NCI-H2171 treated with DMSO at 0.1 percent for 48 hours (cell line): Measurements from ENCODE around the gene USP11.

Experiments
- DNase-seq: peaks from one replicate; lab custom pipeline; 2025; lab: John Stamatoyannopoulos, UW

The USP11 gene

GRCh38 chrX:47224896-47225290 is 7.9 kb upstream of the USP11 start:
- DNase-seq = no peak

GRCh38 chrX:47226071-47226470 is 6.7 kb upstream of the USP11 start:
- DNase-seq = no peak

DNA sequence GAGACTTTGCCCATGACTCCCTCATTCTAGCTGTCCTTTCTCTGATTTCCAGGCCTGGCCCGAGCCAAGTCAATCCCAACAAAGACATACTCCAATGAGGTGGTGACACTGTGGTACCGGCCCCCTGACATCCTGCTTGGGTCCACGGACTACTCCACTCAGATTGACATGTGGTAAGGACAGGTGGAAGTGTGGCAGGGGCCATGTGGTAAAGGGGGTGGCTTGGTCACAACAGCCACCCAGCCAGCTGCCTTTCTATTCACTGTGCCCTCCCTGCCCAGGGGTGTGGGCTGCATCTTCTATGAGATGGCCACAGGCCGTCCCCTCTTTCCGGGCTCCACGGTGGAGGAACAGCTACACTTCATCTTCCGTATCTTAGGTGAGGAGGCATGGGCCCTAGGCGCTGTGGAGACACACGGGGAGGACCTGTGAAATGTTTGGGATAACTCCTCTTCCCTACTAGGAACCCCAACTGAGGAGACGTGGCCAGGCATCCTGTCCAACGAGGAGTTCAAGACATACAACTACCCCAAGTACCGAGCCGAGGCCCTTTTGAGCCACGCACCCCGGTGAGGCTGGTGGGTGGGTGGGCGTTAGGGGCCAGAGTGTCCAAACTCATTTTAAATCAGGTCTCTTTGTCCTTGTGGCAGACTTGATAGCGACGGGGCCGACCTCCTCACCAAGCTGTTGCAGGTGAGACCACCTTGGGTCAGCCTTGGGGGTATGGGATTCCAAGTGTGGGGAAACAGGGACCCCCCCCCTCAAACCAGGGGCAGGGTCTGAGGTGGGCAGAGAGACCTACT is 6.1 kb upstream of the USP11 start:
- no peak for DNase-seq

DNA sequence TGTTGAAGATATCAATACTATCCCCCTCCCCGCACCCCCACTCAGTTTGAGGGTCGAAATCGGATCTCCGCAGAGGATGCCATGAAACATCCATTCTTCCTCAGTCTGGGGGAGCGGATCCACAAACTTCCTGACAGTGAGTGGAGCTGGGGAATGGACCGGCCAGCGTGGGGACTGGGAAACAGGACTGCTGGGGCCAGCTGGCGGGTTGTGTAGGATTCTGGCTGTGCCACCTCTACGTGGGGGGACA is 5.5 kb upstream of the USP11 start:
- DNase-seq = no peak

- DNase-seq = no peak
Observed at GRCh38 chrX:47228550-47229270, 4.1 kb upstream of the USP11 start.

DNA sequence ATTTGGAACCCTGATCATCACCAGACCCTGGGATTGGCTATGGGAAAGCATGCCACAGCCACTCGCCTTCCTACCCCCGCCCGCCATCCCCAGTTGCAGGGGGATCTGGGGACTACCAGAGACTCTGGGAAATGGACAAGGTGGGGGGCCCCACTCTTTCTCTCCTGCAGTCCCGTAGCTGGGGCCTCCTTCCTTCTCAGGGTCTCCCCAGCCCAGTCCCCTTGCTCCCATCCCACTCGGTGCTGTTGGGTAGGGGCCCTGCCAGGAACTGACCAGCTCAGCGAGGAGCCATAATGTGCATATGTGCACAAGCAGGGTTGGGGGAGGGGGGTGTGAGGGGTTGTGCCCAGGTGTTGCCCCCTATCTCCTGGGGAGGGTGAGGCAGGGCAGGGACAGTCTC is 3.4 kb upstream of the USP11 start:
- no peak for DNase-seq

DNA sequence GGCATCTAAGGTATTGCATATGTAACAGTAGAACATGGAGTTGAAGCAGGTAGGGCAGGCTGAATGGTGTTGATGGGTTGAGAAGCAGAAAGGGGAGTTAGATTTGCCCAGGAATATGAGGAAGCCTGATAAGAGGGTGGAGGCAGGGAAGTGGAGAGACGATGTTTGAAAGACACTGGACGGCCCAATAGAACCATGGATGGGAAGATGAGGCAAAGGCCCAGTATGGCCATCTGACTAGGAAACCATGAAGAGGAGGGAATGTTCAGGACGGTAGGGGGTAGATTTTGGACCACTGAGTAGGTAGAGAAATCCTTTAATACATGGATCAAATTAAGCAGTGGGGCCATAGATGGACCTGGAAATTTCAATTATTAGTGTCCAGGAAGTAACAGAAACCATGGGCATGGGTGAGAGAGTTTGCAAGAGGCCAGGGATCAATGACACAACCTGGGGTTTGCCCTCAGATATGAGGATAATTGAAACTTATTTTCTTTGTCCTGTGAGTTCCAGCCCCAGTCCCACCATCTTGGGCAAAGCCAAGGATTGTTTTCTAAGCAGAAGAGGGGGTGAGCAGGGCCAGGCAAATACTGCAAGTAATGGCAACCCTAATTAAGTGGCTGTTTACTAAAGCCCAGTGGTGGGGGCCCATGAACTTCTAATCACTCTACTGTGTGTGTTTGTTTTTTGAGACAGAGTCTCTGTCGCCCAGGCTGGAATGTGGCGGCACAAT is 2.5 kb upstream of the USP11 start:
- no peak for DNase-seq

- DNase-seq = no peak
Observed at GRCh38 chrX:47231167-47231566, 1.6 kb upstream of the USP11 start.

DNA sequence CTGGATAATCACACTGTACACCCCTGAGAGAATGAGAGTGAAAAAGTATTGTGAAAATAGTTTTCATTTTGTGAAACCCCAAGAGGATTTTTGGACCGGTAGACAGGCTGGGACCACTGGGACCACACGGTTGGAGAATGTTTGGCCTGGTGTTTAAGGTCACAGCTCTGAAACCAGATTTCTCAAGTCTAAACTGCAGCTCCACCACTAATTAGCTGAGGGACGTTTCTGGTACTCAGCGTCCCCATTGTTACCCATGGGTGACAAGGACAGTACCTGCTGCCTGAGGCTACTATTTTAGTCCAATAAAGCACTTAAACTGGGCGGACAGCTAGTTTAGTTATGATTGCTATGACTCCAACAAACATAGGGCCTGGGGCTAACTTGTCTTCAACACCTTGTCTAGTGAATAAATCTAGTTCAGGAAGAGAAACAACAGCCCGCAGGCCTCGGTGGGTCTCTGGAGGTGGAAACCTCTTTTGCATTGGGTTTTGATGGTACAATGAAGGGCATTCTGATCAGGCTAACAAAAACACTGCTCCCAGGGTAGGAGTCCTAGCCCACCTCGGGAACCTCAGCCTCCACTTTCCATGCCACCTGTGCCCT is 509 bp upstream of the USP11 start:
- no peak for DNase-seq

DNA sequence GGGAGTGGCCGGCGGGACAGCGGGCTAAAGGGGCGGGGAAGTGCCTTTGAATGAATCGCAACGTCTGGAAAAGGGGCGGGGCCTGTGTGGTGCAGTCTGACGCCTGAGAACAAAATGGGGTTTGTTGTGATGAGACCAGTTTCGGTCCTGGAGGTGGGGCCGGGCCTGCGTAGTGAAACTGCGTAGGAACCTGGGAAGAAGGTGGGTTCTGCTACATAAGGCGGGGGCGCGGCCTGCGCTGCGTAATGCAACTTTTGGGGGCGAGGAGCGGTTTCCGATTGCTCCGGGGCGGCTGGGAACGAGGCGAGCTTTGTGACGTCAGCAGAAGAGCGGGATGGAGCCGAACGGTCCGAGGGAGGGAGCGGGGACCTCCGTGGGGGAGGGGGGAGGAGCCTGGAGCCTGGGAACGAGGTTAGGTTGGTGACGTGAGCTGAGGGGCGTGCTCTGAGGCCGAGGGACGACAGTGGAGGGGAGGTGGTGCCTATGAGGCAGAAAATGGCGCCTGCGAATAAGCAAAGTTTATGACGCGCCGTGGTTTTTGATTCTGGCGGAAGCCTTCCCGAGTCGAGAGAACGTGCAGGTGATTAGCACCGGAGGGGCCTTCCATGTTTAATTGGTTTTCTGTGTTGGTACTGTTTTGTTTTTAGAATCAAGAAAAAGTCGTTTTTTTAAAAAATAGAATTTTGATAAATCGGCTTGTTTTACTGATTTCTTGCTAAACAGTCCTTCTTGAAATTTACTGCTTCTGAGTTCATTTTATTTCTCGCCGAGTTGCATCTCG is 714 bp downstream of the USP11 start:
- peak; percentile 97 for DNase-seq

- no peak for DNase-seq
Observed at GRCh38 chrX:47234583-47234982, 1.8 kb downstream of the USP11 start.

GRCh38 chrX:47235691-47236103 is 2.9 kb downstream of the USP11 start:
- DNase-seq = no peak

DNA sequence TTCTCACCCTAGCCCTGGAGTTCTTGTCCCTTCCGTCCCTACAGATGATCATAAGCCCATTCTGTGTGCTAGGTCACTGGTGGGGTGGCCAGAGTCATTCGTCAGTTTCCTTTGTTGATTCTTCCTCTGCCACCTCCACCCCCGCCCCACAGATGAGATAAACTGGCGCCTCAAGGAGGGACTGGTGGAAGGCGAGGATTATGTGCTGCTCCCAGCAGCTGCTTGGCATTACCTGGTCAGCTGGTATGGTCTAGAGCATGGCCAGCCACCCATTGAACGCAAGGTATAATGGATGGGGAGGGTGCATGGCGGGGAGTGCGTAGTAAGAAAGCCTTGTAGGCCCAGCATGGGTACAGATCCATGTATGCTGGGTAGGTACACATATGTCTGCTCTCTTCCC is 6.4 kb downstream of the USP11 start:
- DNase-seq = no peak

DNA sequence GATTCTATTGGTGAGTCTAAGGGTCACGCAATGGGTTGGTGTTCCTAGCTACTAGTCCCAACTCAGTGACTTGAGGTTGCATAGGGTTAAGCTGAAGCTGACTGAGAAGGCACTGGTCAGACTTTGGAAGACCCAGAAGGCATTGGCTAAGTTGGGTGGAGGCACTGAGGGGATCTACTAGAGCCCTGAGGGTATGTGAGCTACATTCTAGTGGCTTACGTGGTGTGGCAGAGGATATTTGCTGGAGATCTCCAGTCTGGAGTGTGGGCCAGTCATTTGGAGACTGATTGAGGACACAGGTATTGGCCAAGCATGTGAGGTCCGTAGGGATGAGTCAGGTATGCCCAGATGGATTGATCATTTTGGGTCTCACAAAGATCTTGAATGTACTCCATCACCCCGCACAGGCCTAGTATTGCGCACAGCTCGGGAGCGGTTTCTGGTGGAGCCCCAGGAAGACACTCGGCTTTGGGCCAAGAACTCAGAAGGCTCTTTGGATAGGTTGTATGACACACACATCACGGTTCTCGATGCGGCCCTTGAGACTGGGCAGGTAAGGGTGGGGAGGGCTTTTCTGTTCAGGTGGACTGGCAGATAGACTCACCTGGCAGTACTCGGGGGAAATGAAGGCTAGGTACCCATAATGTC is 7.2 kb downstream of the USP11 start:
- DNase-seq = no peak

GRCh38 chrX:47240619-47241018 is 7.8 kb downstream of the USP11 start:
- no peak for DNase-seq

GRCh38 chrX:47241201-47242011 is 8.6 kb downstream of the USP11 start:
- no peak for DNase-seq

GRCh38 chrX:47242321-47242720 is 9.5 kb downstream of the USP11 start:
- DNase-seq = no peak

GRCh38 chrX:47243351-47243750 is 10.5 kb downstream of the USP11 start:
- DNase-seq = no peak

- no peak for DNase-seq
Observed at GRCh38 chrX:47244676-47245075, 11.9 kb downstream of the USP11 start.

GRCh38 chrX:47245156-47245555 is 12.3 kb downstream of the USP11 start:
- DNase-seq = peak; percentile 15
